Transverse colon (tissue), 4 donors: ENCODE measurements around the gene TARBP2. TPM values are rescaled to one million over a fixed set of nuclear protein-coding genes. Genes with fewer than 3 reads are reported as not detected.

ENCODE experiments used
- DNase-seq: peaks from one replicate; pipeline ENCODE4 v3.0.0-alpha.2; 2019
- H3K27ac ChIP-seq, 4 donors: fragments of 200-600 bp; sonication (generic); 2 replicates each; pipeline ENCODE4 v1.5.1; 2016 to 2018; ENCODE audit warnings: inconsistent platforms in 4 of 4
- H3K27me3 ChIP-seq: fragments of 200-600 bp; sonication (generic); 2 replicates; pipeline ENCODE4 v1.5.1; 2017; ENCODE audit warnings: inconsistent platforms
- H3K36me3 ChIP-seq, 4 donors: fragments of 200-600 bp; sonication (generic); 2 replicates each; pipeline ENCODE4 v1.5.1; 2017 to 2019; ENCODE audit warnings: inconsistent platforms in 4 of 4
- H3K4me1 ChIP-seq, 4 donors: fragments of 200-600 bp; sonication (generic); 2 replicates each; pipeline ENCODE4 v1.5.1; 2017 to 2020; ENCODE audit warnings: inconsistent platforms in 4 of 4
- H3K4me3 ChIP-seq, 4 donors: fragments of 200-600 bp; sonication (generic); 1 replicate in 1 of 4; 2 replicates in 3 of 4; pipeline versions ENCODE4 v1.5.1 to v1.6.1; 2017 to 2019; ENCODE audit warnings: inconsistent platforms in 4 of 4
- H3K9me3 ChIP-seq, 2 donors: fragments of 200-600 bp; sonication (generic); 2 replicates each; pipeline ENCODE4 v1.5.1; 2017 to 2019; ENCODE audit warnings: inconsistent platforms in 2 of 2
- CTCF ChIP-seq, 5 experiments: fragments of 200-600 bp in 3 of 5; fragments of 450-650 bp in 2 of 5; sonication (generic) in 3 of 5; IDR thresholded peaks; 1 replicate in 2 of 5; 2 replicates in 3 of 5; pipeline ENCODE4 v1.5.1; 2016 to 2017; ENCODE audit warnings: antibody characterized with exemption in 5 of 5, inconsistent platforms in 3 of 5, mild to moderate bottlenecking in 2 of 5, moderate library complexity in 1 of 5
- EP300 ChIP-seq: sonication (generic); formaldehyde crosslinking; IDR thresholded peaks from one replicate; pipeline ENCODE4 v1.6.1; 2017; ENCODE audit warnings: antibody characterized with exemption, low read depth
- POLR2A ChIP-seq: fragments of 450-650 bp; IDR thresholded peaks from one replicate; pipeline ENCODE4 v1.6.1; 2016; ENCODE audit warnings: antibody characterized with exemption, mild to moderate bottlenecking, moderate library complexity
- POLR2AphosphoS5 ChIP-seq, 3 donors: sonication (generic); formaldehyde crosslinking; IDR thresholded peaks; one replicate each; pipeline ENCODE4 v1.6.1; 2016; ENCODE audit warnings: antibody characterized with exemption in 3 of 3
- WGBS, 2 donors: methylation state at CpG; one replicate each; pipeline ENCODE4 v1.1.5; 2018; ENCODE audit warnings: low coverage in 1 of 2; 5-methylcytosine and 5-hydroxymethylcytosine counted together
- in situ Hi-C, 4 donors: fragments of 200-750 bp; cut with MboI; loops; one replicate each; pipeline versions ENCODE4 v1.15.0 to v1.15.1; 2017; ENCODE audit warnings: low sequenced_read_pairs in 3 of 4, low pct_ligation_motif_present in 1 of 4, low pct_unique_long_range_greater_than_20kb in 1 of 4
- intact Hi-C: fragments of 100-400 bp; cut with DNase I; formaldehyde crosslinking; loops from one replicate; pipeline ENCODE4 v1.15.1; 2023; ENCODE audit warnings: low total_unique reads
- total RNA-seq, 4 donors: library from RNA; depleted of rRNA; stranded (reverse); fragments of >200 nt; gene quantifications; one replicate each; pipeline ENCODE4 v1.1.0, GENCODE V29; 2016

Gene TARBP2
- total RNA-seq, 4 donors from 2014 or later = 22.4 to 37.0 (median 34.1) TPM

- DNase-seq = no peak
- no peaks in the 10 kb centered on the region for H3K36me3 ChIP-seq
- in situ Hi-C loops = no loop called here
- no peaks in the 10 kb centered on the region for H3K27me3 ChIP-seq
- peaks cover 14 to 47% (median 22%) of the 10 kb centered on the region in 4 donors for H3K4me1 ChIP-seq
- no peaks in the 10 kb centered on the region for H3K9me3 ChIP-seq
- WGBS, 2 donors = 25 to 41% methylated on average over 6 to 11 of the region's 11 CpGs
- peak overlapping the region in 3 of 4 donors; percentile 39 to 67 (median 54) for H3K4me3 ChIP-seq
- peak overlapping the region; percentile 75 to 90 (median 86) for H3K27ac ChIP-seq
- TF ChIP-seq POLR2AphosphoS5 (IDR thresholded peaks at IDR 0.05) = no peak
- TF ChIP-seq EP300 = no peak
- no peak for TF ChIP-seq CTCF (IDR thresholded peaks at IDR 0.05)
- no peak for TF ChIP-seq POLR2A
- intact Hi-C loops = no loop called here
Observed at GRCh38 chr12:53493610-53494391, 7.3 kb upstream of the TARBP2 start.

DNA sequence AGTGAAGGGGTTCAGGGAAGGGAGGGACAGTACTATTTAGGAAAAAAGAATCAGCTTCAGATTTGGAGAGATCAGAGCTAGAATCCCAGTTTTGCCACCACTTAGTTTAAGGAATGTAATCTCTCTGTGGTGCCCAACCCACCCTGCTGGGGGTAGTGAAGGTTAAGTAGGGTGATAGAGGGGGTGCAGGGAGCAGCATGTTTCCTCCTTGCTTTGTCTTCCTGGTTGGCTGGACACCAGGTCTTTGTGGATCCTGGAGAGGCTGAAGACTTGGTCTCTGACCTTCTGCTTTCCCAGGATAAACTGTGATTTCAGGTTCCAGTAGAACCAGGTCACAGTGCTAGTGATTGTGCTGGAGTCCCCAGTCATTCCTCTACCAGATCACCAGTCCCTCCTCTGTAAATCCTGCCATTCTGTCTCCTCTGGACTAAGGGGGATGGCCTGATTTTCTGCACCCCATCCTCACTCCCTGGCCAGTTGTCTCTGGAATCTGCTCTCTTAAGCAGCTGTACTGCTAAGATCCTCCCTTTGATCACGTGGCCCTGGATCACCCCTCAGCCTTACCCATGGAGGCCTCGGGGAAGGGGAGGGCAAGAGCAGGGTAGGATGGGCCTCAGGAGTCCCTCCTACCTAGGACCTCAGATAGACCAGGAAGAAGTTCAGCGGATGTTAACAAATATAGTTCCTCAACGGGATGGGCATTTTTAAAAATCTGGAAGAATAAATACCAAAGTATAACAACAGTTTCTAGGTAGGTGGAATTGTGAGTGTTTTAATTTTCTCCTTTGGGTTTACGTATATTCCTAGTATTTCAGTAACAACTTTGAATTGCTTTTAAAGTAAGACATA lies 5.0 kb upstream of the TARBP2 start:
- no peaks in the 10 kb centered on the region for H3K36me3 ChIP-seq
- TF ChIP-seq EP300 (no peak), POLR2A (no peak), POLR2AphosphoS5 (IDR thresholded peaks at IDR 0.05) (no peak), CTCF (IDR thresholded peaks at IDR 0.05) (no peak)
- WGBS, 2 donors = 32 to 43% methylated on average over 4 to 5 of the region's 5 CpGs
- H3K4me1 ChIP-seq = peaks cover 18 to 61% (median 36%) of the 10 kb centered on the region in 4 donors
- no peak overlapping the region for H3K4me3 ChIP-seq
- in situ Hi-C loops (no loop called here), intact Hi-C loops (no loop called here)
- H3K27ac ChIP-seq = peak overlapping the region; percentile 24 to 63 (median 52)
- no peaks in the 10 kb centered on the region for H3K9me3 ChIP-seq
- peak; percentile 61 for DNase-seq
- H3K27me3 ChIP-seq = no peaks in the 10 kb centered on the region

DNA sequence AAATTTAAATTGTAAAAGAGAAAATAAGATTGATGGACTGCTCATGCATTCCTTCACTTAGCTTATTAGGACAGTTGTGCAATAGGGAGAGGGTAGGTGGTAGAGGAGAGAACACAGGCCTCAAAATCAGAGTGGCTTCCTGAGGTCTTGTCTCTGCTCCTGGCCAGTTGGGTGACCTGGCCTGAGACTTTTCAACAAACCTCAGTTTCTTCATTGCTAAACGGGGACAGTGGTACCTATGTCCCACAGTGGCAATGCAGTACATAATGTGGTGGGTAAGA lies 4.4 kb upstream of the TARBP2 start:
- in situ Hi-C loops = no loop called here
- TF ChIP-seq POLR2A (no peak), EP300 (no peak), POLR2AphosphoS5 (IDR thresholded peaks at IDR 0.05) (no peak), CTCF (IDR thresholded peaks at IDR 0.05) (no peak)
- DNase-seq = no peak
- WGBS, 2 donors = 76 to 80% methylated on average over 1 of the region's 1 CpG
- Histone ChIP-seq H3K36me3 (no peaks in the 10 kb centered on the region), H3K27me3 (no peaks in the 10 kb centered on the region), H3K27ac (peak overlapping the region; percentile 24 to 63 (median 52)), H3K9me3 (no peaks in the 10 kb centered on the region), H3K4me3 (no peak overlapping the region), H3K4me1 (peaks cover 20 to 62% (median 39%) of the 10 kb centered on the region in 4 donors)
- intact Hi-C loops = no loop called here

- H3K4me3 ChIP-seq = no peak overlapping the region
- H3K27ac ChIP-seq = peak overlapping the region in 2 of 4 donors; percentile 42 to 63
- in situ Hi-C loops (no loop called here), intact Hi-C loops (no loop called here)
- no peaks in the 10 kb centered on the region for H3K27me3 ChIP-seq
- H3K9me3 ChIP-seq = no peaks in the 10 kb centered on the region
- 87% methylated on average over 3 of the region's 3 CpGs; no CpG with 5 or more reads in 1 of the 2 donors for WGBS, 2 donors
- no peaks in the 10 kb centered on the region for H3K36me3 ChIP-seq
- H3K4me1 ChIP-seq = peaks cover 23 to 64% (median 44%) of the 10 kb centered on the region in 4 donors
- DNase-seq = no peak
- TF ChIP-seq POLR2AphosphoS5 (IDR thresholded peaks at IDR 0.05) (no peak), CTCF (IDR thresholded peaks at IDR 0.05) (no peak), EP300 (no peak), POLR2A (no peak)
Observed at GRCh38 chr12:53497461-53497860, 3.6 kb upstream of the TARBP2 start.
